Astrocyte (in vitro differentiated cells and primary cell): ENCODE results near the gene MEGF8. TPM values are rescaled to one million over a fixed set of nuclear protein-coding genes. Genes with fewer than 3 reads are reported as not detected.

Experiments
- DNase-seq: peaks from one replicate; pipeline ENCODE4 v3.0.0-alpha.2; 2010; ENCODE audit warnings: low read depth
- FAIRE-seq: peaks from 2 replicates; lab custom pipeline; 2011; peaks lifted over from hg19 to GRCh38; lab: Jason Lieb, UNC
- H2AFZ ChIP-seq: 2 replicates; pipeline ENCODE4 v1.6.0; 2012; ENCODE audit warnings: low read depth, low read length, inconsistent platforms
- H3K27ac ChIP-seq: 2 replicates; pipeline ENCODE4 v1.5.1; 2011; ENCODE audit warnings: low read depth, low read length, inconsistent platforms
- H3K27me3 ChIP-seq: 2 replicates; pipeline ENCODE4 v1.6.0; 2011; ENCODE audit warnings: low read length, inconsistent platforms; ENCODE audit not compliant: insufficient read depth
- H3K36me3 ChIP-seq: 2 replicates; pipeline ENCODE4 v1.5.1; 2011; ENCODE audit warnings: low read length, inconsistent platforms; ENCODE audit not compliant: insufficient read depth
- H3K4me1 ChIP-seq: 2 replicates; pipeline ENCODE4 v1.5.1; 2011; ENCODE audit warnings: low read length, inconsistent platforms; ENCODE audit not compliant: insufficient read depth
- H3K4me2 ChIP-seq: 2 replicates; pipeline ENCODE4 v1.6.0; 2012; ENCODE audit warnings: low read length, inconsistent platforms
- H3K4me3 ChIP-seq: 2 replicates; pipeline ENCODE4 v1.5.1; 2011; ENCODE audit warnings: low read depth, mild to moderate bottlenecking, low read length, inconsistent platforms; ENCODE audit not compliant: insufficient read depth
- H3K79me2 ChIP-seq: 2 replicates; pipeline ENCODE4 v1.6.0; 2012; ENCODE audit warnings: mild to moderate bottlenecking, low read length, inconsistent platforms; ENCODE audit not compliant: insufficient read depth
- H3K9ac ChIP-seq: 2 replicates; pipeline ENCODE4 v1.6.0; 2012; ENCODE audit warnings: mild to moderate bottlenecking, low read length, inconsistent platforms
- H3K9me3 ChIP-seq: 2 replicates; pipeline ENCODE4 v1.5.1; 2012; ENCODE audit warnings: low read depth, mild to moderate bottlenecking, low read length, inconsistent platforms; ENCODE audit not compliant: insufficient read depth
- H4K20me1 ChIP-seq: 2 replicates; pipeline ENCODE4 v1.6.0; 2012; ENCODE audit warnings: low read length, inconsistent platforms; ENCODE audit not compliant: insufficient read depth
- H3K27ac Mint-ChIP-seq: one replicate; pipeline ENCODE4 v1.8.0; 2021; ENCODE audit warnings: mild to moderate bottlenecking, mixed read lengths; ENCODE audit not compliant: unreplicated experiment
- H3K27me3 Mint-ChIP-seq: one replicate; pipeline ENCODE4 v1.8.0; 2021; ENCODE audit warnings: low read depth, mixed read lengths; ENCODE audit not compliant: unreplicated experiment
- H3K36me3 Mint-ChIP-seq: one replicate; pipeline ENCODE4 v1.8.0; 2021; ENCODE audit warnings: low read depth, mixed read lengths; ENCODE audit not compliant: unreplicated experiment
- H3K4me1 Mint-ChIP-seq: one replicate; pipeline ENCODE4 v1.8.0; 2021; ENCODE audit warnings: low read depth, mixed read lengths; ENCODE audit not compliant: unreplicated experiment
- H3K4me3 Mint-ChIP-seq: one replicate; pipeline ENCODE4 v1.8.0; 2021; ENCODE audit warnings: mild to moderate bottlenecking, moderate library complexity, mixed read lengths; ENCODE audit not compliant: unreplicated experiment
- H3K9me3 Mint-ChIP-seq: one replicate; pipeline ENCODE4 v1.8.0; 2021; ENCODE audit warnings: mild to moderate bottlenecking, mixed read lengths; ENCODE audit not compliant: unreplicated experiment
- CTCF ChIP-seq: IDR thresholded peaks from 2 replicates; pipeline ENCODE4 v1.5.1; 2011; ENCODE audit warnings: low read depth, mild to moderate bottlenecking, inconsistent platforms, low read length, moderate library complexity; ENCODE audit not compliant: insufficient read depth
- EZH2 ChIP-seq: IDR thresholded peaks from 2 replicates; pipeline ENCODE4 v1.6.1; 2012; ENCODE audit warnings: mild to moderate bottlenecking, low read length, inconsistent platforms; ENCODE audit not compliant: insufficient read depth
- total RNA-seq: library from RNA; stranded (reverse); gene quantifications from 2 replicates; pipeline ENCODE4 v1.2.1, GENCODE V29; 2021

The MEGF8 gene
- total RNA-seq, 1 donor from 2014 or later, result 42.0 TPM

- peak overlapping the region; percentile 50 for H3K4me3 ChIP-seq
- peaks cover 59% of the 10 kb centered on the region for H3K79me2 ChIP-seq
- H3K36me3 ChIP-seq, result peaks cover 6% of the 10 kb centered on the region
- peaks cover 4% of the 10 kb centered on the region for H3K36me3 Mint-ChIP-seq
- peaks cover 32% of the 10 kb centered on the region for H3K4me1 Mint-ChIP-seq
- peaks cover 59% of the 10 kb centered on the region for H4K20me1 ChIP-seq
- no peak overlapping the region for H3K4me3 Mint-ChIP-seq
- FAIRE-seq (no peak), DNase-seq (peak; percentile 75)
- H3K27me3 ChIP-seq, result no peaks in the 10 kb centered on the region
- no peak overlapping the region for H3K27ac Mint-ChIP-seq
- peaks cover 58% of the 10 kb centered on the region for H3K4me1 ChIP-seq
- no peaks in the 10 kb centered on the region for H3K27me3 Mint-ChIP-seq
- peak overlapping the region; percentile 94 for H3K4me2 ChIP-seq
- no peaks in the 10 kb centered on the region for H3K9me3 ChIP-seq
- TF ChIP-seq CTCF (no peak), EZH2 (no peak)
- H3K9me3 Mint-ChIP-seq, result peaks cover 2% of the 10 kb centered on the region
- H3K27ac ChIP-seq, result peak overlapping the region; percentile 83
- H2AFZ ChIP-seq, result peak overlapping the region; percentile 8
- peak overlapping the region; percentile 79 for H3K9ac ChIP-seq
Observed at GRCh38 chr19:42283188-42284065, 42.0 kb upstream of the MEGF8 start.

GRCh38 chr19:42284066-42284501 is 41.4 kb upstream of the MEGF8 start:
- H3K4me1 Mint-ChIP-seq, result peaks cover 26% of the 10 kb centered on the region
- Histone ChIP-seq H3K27ac (peak overlapping the region; percentile 65), H3K79me2 (peaks cover 52% of the 10 kb centered on the region), H3K9me3 (no peaks in the 10 kb centered on the region), H3K4me3 (peak overlapping the region; percentile 45), H3K9ac (peak overlapping the region; percentile 74), H3K4me2 (peak overlapping the region; percentile 100), H3K27me3 (no peaks in the 10 kb centered on the region), H3K4me1 (peaks cover 52% of the 10 kb centered on the region), H3K36me3 (peaks cover 9% of the 10 kb centered on the region), H4K20me1 (peaks cover 58% of the 10 kb centered on the region), H2AFZ (no peak overlapping the region)
- H3K9me3 Mint-ChIP-seq, result peaks cover 2% of the 10 kb centered on the region
- H3K27me3 Mint-ChIP-seq, result no peaks in the 10 kb centered on the region
- peaks cover 4% of the 10 kb centered on the region for H3K36me3 Mint-ChIP-seq
- TF ChIP-seq EZH2, result no peak
- no peak overlapping the region for H3K27ac Mint-ChIP-seq
- no peak overlapping the region for H3K4me3 Mint-ChIP-seq
- FAIRE-seq (no peak), DNase-seq (peak; percentile 44)

- Histone ChIP-seq H3K9ac (peak overlapping the region; percentile 87), H4K20me1 (peaks cover 59% of the 10 kb centered on the region), H3K9me3 (no peaks in the 10 kb centered on the region), H3K36me3 (peaks cover 12% of the 10 kb centered on the region), H3K4me3 (peak overlapping the region; percentile 73), H3K27ac (peak overlapping the region; percentile 19), H3K79me2 (peaks cover 49% of the 10 kb centered on the region), H2AFZ (no peak overlapping the region), H3K4me1 (peaks cover 46% of the 10 kb centered on the region), H3K27me3 (no peaks in the 10 kb centered on the region), H3K4me2 (peak overlapping the region; percentile 100)
- H3K36me3 Mint-ChIP-seq, result peaks cover 4% of the 10 kb centered on the region
- DNase-seq, result no peak
- H3K27ac Mint-ChIP-seq, result peak overlapping the region; percentile 70
- H3K27me3 Mint-ChIP-seq, result no peaks in the 10 kb centered on the region
- FAIRE-seq, result no peak
- H3K4me1 Mint-ChIP-seq, result peaks cover 21% of the 10 kb centered on the region
- peak overlapping the region; percentile 87 for H3K4me3 Mint-ChIP-seq
- H3K9me3 Mint-ChIP-seq, result peaks cover 2% of the 10 kb centered on the region
- TF ChIP-seq EZH2 (no peak), CTCF (no peak)
Observed at GRCh38 chr19:42284591-42285341, 40.7 kb upstream of the MEGF8 start.
